Right forelimb (tissue), 1 donor: ENCODE results near the gene ZCCHC12.

Source experiments
- DNase-seq: peaks from one replicate; pipeline ENCODE4 v3.0.0-alpha.2; 2018

The ZCCHC12 gene

GRCh38 chrX:118872102-118872566, 48.5 kb downstream of the ZCCHC12 start:
- no peak for DNase-seq
